Measurements from ENCODE around the gene PCDHGB3.

DNA sequence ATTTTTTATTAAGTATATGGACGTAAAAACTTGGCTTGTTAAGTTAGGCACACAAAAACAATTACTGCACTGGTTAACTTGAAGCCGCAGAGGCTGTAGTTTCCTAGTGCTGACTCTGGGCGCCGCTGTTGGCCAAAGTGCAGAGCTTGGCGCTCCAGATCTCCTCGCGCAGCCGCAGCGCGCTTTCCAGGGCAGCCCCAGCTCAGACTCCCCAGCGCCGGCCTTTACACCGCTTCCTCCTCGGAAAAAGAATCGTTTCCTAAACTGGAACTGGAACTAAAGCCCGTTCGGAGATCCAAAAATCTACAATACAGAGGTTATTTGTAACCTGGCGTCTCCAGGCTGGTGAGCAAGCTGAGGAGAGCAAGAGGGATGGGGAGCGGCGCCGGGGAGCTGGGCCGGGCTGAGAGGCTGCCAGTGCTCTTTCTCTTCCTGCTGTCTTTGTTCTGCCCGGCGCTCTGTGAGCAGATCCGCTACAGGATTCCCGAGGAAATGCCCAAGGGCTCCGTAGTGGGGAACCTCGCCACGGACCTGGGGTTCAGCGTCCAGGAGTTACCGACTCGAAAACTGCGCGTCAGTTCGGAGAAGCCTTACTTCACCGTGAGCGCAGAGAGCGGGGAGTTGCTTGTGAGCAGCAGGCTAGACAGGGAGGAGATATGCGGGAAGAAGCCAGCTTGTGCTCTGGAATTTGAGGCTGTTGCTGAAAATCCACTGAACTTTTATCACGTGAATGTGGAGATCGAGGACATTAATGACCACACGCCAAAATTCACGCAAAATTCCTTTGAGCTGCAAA lies 27.9 kb downstream of the PCDHGB3 start, which contains the start of gene PCDHGB5:
- TF ChIP-seq, protein P1, sequence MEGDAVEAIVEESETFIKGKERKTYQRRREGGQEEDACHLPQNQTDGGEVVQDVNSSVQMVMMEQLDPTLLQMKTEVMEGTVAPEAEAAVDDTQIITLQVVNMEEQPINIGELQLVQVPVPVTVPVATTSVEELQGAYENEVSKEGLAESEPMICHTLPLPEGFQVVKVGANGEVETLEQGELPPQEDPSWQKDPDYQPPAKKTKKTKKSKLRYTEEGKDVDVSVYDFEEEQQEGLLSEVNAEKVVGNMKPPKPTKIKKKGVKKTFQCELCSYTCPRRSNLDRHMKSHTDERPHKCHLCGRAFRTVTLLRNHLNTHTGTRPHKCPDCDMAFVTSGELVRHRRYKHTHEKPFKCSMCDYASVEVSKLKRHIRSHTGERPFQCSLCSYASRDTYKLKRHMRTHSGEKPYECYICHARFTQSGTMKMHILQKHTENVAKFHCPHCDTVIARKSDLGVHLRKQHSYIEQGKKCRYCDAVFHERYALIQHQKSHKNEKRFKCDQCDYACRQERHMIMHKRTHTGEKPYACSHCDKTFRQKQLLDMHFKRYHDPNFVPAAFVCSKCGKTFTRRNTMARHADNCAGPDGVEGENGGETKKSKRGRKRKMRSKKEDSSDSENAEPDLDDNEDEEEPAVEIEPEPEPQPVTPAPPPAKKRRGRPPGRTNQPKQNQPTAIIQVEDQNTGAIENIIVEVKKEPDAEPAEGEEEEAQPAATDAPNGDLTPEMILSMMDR (IDR thresholded peaks at IDR 0.05 in 4 of 5, conservative IDR thresholded peaks at IDR 0.05 in 1 of 5) = peak; percentile 60 to 81 (median 66)
- peak in 1 of 2 donors; percentile 39 for TF ChIP-seq POLR2A (IDR thresholded peaks at IDR 0.05)

All from gastrocnemius medialis (tissue), 4 donors.